ENCODE data around the gene SLC24A3.

The SLC24A3 gene

GRCh38 chr20:19272976-19273654, 60.7 kb downstream of the SLC24A3 start:
- DNase-seq (ENCODE audit: low spot score) = no peak

- no peak for DNase-seq (ENCODE audit: low spot score)
Observed at GRCh38 chr20:19274001-19274400, 61.6 kb downstream of the SLC24A3 start.

- DNase-seq (ENCODE audit: low spot score) = no peak
Observed at GRCh38 chr20:19274412-19275015, 62.1 kb downstream of the SLC24A3 start.

- DNase-seq (ENCODE audit: low spot score) = no peak
Observed at GRCh38 chr20:19275038-19275629, 62.7 kb downstream of the SLC24A3 start.

GRCh38 chr20:19275630-19276071, 63.2 kb downstream of the SLC24A3 start:
- DNase-seq (ENCODE audit: low spot score) = no peak

- no peak for DNase-seq (ENCODE audit: low spot score)
Observed at GRCh38 chr20:19277381-19277780, 64.9 kb downstream of the SLC24A3 start.

GRCh38 chr20:19283490-19284025, 71.1 kb downstream of the SLC24A3 start:
- DNase-seq (ENCODE audit: low spot score) = no peak

- DNase-seq (ENCODE audit: low spot score) = no peak
Observed at GRCh38 chr20:19284400-19285178, 72.1 kb downstream of the SLC24A3 start.

- DNase-seq (ENCODE audit: low spot score) = no peak
Observed at GRCh38 chr20:19285436-19285835, 73.0 kb downstream of the SLC24A3 start.

- DNase-seq (ENCODE audit: low spot score) = no peak
Observed at GRCh38 chr20:19288061-19288460, 75.6 kb downstream of the SLC24A3 start.

- DNase-seq (ENCODE audit: low spot score) = no peak
Observed at GRCh38 chr20:19288636-19289035, 76.2 kb downstream of the SLC24A3 start.

GRCh38 chr20:19289451-19289850, 77.0 kb downstream of the SLC24A3 start:
- DNase-seq (ENCODE audit: low spot score) = no peak

GRCh38 chr20:19291024-19291817, 78.8 kb downstream of the SLC24A3 start:
- DNase-seq (ENCODE audit: low spot score) = no peak

GRCh38 chr20:19291818-19292132, 79.3 kb downstream of the SLC24A3 start:
- DNase-seq (ENCODE audit: low spot score) = no peak

GRCh38 chr20:19292254-19292653, 79.8 kb downstream of the SLC24A3 start:
- no peak for DNase-seq (ENCODE audit: low spot score)

- no peak for DNase-seq (ENCODE audit: low spot score)
Observed at GRCh38 chr20:19295076-19295475, 82.6 kb downstream of the SLC24A3 start.

GRCh38 chr20:19298652-19299051, 86.2 kb downstream of the SLC24A3 start:
- no peak for DNase-seq (ENCODE audit: low spot score)

GRCh38 chr20:19300395-19300794, 88.0 kb downstream of the SLC24A3 start:
- no peak for DNase-seq (ENCODE audit: low spot score)

GRCh38 chr20:19301142-19301541, 88.7 kb downstream of the SLC24A3 start:
- no peak for DNase-seq (ENCODE audit: low spot score)

GRCh38 chr20:19301843-19302242, 89.4 kb downstream of the SLC24A3 start:
- DNase-seq (ENCODE audit: low spot score) = no peak

GRCh38 chr20:19302714-19303113, 90.3 kb downstream of the SLC24A3 start:
- DNase-seq (ENCODE audit: low spot score) = no peak

- no peak for DNase-seq (ENCODE audit: low spot score)
Observed at GRCh38 chr20:19304389-19304788, 91.9 kb downstream of the SLC24A3 start.
